Tibial artery (tissue), 4 donors: ENCODE measurements around the gene LAMA1.

ENCODE experiments used
- DNase-seq, 2 donors: peaks; one replicate each; pipeline ENCODE4 v3.0.0-alpha.2; 2019
- H3K27ac ChIP-seq, 2 donors: fragments of 200-600 bp; sonication (generic) in 1 of 2; 1 replicate in 1 of 2; 2 replicates in 1 of 2; pipeline ENCODE4 v1.5.1; 2018 to 2019; ENCODE audit warnings: mild to moderate bottlenecking in 1 of 2
- H3K27me3 ChIP-seq, 2 donors: fragments of 200-600 bp; sonication (generic) in 1 of 2; one replicate each; pipeline versions ENCODE4 v1.5.1 to v1.6.0; 2016 to 2019
- H3K36me3 ChIP-seq, 3 donors: fragments of 200-600 bp; sonication (generic) in 2 of 3; one replicate each; pipeline ENCODE4 v1.5.1; 2016 to 2019; ENCODE audit warnings: mild to moderate bottlenecking in 2 of 3
- H3K4me1 ChIP-seq, 4 donors: fragments of 200-600 bp; sonication (generic) in 2 of 4; 1 replicate in 3 of 4; 2 replicates in 1 of 4; pipeline ENCODE4 v1.5.1; 2016 to 2019
- H3K4me3 ChIP-seq, 2 donors: fragments of 200-600 bp; sonication (generic) in 1 of 2; 1 replicate in 1 of 2; 2 replicates in 1 of 2; pipeline ENCODE4 v1.5.1; 2018 to 2019; ENCODE audit warnings: mild to moderate bottlenecking in 2 of 2
- H3K9me3 ChIP-seq, 3 donors: fragments of 200-600 bp; sonication (generic) in 1 of 3; one replicate each; pipeline ENCODE4 v1.5.1; 2016 to 2019
- CTCF ChIP-seq, 2 experiments: fragments of 200-600 bp in 1 of 2; fragments of 450-650 bp in 1 of 2; IDR thresholded peaks; one replicate each; pipeline ENCODE4 v1.5.1; 2017 to 2019; ENCODE audit warnings: antibody characterized with exemption in 2 of 2, mild to moderate bottlenecking in 1 of 2, moderate library complexity in 1 of 2
- intact Hi-C: fragments of 100-400 bp; cut with DNase I; formaldehyde crosslinking; loops from one replicate; pipeline ENCODE4 v1.15.0; 2023; ENCODE audit warnings: low total_unique reads

The LAMA1 gene

GRCh38 chr18:6992761-6993160 lies 124.8 kb downstream of the LAMA1 start:
- Histone ChIP-seq H3K36me3 (no peaks in the 10 kb centered on the region), H3K27ac (no peak overlapping the region), H3K4me1 (peaks cover 0 to 10% (median 0%) of the 10 kb centered on the region in 4 donors), H3K9me3 (no peaks in the 10 kb centered on the region), H3K4me3 (no peak overlapping the region), H3K27me3 (no peaks in the 10 kb centered on the region)
- intact Hi-C loops = no loop called here
- DNase-seq = no peak
- TF ChIP-seq CTCF (IDR thresholded peaks at IDR 0.05) = no peak

GRCh38 chr18:6983366-6983765 lies 134.2 kb downstream of the LAMA1 start:
- intact Hi-C loops = no loop called here

DNA sequence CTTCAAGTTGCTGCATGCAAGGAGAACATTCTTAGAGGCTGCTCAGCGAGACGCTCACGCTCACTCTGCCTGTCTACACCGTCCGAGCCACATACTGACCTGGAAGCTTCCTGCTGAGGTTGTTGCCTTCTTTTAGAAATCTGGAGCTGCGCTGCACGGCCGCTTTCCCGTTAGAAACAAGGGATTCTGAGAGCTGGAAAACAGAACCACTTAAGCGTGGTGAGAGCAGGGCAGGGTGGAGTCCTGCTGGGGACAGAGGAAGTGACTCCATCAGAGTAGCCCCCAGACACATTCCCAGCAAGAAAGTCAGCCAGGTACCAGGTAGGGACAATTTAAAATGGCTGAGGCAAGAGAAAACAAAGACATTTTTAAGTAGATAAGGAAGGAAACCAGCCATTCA lies 135.2 kb downstream of the LAMA1 start:
- Histone ChIP-seq H3K36me3 (no peaks in the 10 kb centered on the region), H3K27me3 (no peaks in the 10 kb centered on the region), H3K4me3 (no peak overlapping the region), H3K27ac (no peak overlapping the region), H3K4me1 (no peaks in the 10 kb centered on the region), H3K9me3 (no peaks in the 10 kb centered on the region)
- intact Hi-C loops = no loop called here
- no peak for TF ChIP-seq CTCF (IDR thresholded peaks at IDR 0.05)
- no peak for DNase-seq

More at GRCh38 chr18:6983366-6983765, 134.2 kb downstream of the LAMA1 start:
- no peaks in the 10 kb centered on the region for H3K27me3 ChIP-seq
- no peak for TF ChIP-seq CTCF (IDR thresholded peaks at IDR 0.05)
- no peak overlapping the region for H3K27ac ChIP-seq
- no peaks in the 10 kb centered on the region for H3K4me1 ChIP-seq
- no peaks in the 10 kb centered on the region for H3K9me3 ChIP-seq
- no peaks in the 10 kb centered on the region for H3K36me3 ChIP-seq
- no peak for DNase-seq
- no peak overlapping the region for H3K4me3 ChIP-seq

DNA sequence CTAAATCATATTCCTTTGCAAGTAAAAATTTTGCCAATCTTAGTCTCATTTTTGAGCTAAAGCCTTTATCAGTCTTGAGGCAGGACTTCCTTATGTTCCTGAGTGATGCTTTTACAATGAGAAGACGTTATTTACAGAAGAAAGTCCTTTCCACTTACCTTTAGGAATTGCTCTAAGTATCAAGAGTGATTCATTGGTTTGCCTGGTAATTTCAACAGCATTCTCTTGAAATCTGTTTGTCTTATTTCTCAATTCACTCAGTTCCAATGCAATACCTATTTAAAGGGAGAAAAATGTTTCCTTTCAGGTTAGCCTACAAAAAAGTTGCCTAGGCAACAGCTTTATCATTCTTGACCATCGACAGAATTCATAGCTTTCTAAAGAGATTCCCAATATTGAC lies 137.2 kb downstream of the LAMA1 start:
- intact Hi-C loops = no loop called here

DNA sequence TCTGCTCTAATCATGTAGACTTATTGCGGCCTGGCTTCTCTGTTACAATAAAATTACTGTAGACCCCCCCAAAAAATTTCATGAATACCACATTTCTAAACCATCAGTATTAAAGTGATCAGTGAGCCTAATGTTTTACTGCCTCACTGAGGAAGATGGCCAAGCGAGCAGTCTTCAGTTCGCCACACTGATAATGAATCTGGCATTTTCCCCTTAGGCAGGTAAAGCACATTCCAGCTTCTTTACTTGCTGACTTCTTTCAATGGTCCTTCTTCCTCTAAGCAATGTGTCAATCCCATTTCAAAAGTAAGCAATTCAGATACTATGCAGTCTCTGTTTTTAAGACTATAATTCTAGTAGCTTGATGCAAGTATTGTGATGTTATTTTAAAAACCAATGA lies 137.6 kb downstream of the LAMA1 start:
- no peak overlapping the region for H3K4me3 ChIP-seq
- H3K4me1 ChIP-seq = no peaks in the 10 kb centered on the region
- no peaks in the 10 kb centered on the region for H3K27me3 ChIP-seq
- no peak for TF ChIP-seq CTCF (IDR thresholded peaks at IDR 0.05)
- no peak overlapping the region for H3K27ac ChIP-seq
- H3K9me3 ChIP-seq = no peaks in the 10 kb centered on the region
- no peak for DNase-seq
- intact Hi-C loops = no loop called here
- H3K36me3 ChIP-seq = no peaks in the 10 kb centered on the region

More for the DNA sequence above, 137.2 kb downstream of the LAMA1 start:
- Histone ChIP-seq H3K4me1 (no peaks in the 10 kb centered on the region), H3K36me3 (no peaks in the 10 kb centered on the region), H3K4me3 (no peak overlapping the region), H3K27me3 (no peaks in the 10 kb centered on the region), H3K27ac (no peak overlapping the region), H3K9me3 (no peaks in the 10 kb centered on the region)
- no peak for DNase-seq
- no peak for TF ChIP-seq CTCF (IDR thresholded peaks at IDR 0.05)

DNA sequence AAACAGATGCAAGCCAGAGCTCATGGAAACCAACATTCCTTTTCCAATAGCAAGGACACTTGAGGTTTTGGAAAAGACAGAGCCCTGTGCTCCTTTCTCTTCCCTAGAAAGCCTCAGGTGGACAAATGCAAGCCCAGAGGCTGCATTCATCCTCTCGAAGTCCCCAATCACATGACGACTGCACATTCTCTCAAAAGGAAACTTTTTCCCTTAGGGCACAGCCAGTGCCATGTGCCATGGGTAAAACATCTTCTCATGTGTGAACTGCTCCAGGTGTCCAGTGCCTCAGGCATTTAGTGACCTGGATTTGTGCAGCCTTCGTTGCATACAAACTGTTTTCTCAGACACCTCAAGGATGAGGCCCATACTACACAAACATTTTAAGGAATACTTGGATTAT lies 140.7 kb downstream of the LAMA1 start:
- TF ChIP-seq CTCF (IDR thresholded peaks at IDR 0.05) = no peak
- no peaks in the 10 kb centered on the region for H3K4me1 ChIP-seq
- DNase-seq = no peak
- no peaks in the 10 kb centered on the region for H3K27me3 ChIP-seq
- H3K27ac ChIP-seq = no peak overlapping the region
- H3K36me3 ChIP-seq = no peaks in the 10 kb centered on the region
- no peaks in the 10 kb centered on the region for H3K9me3 ChIP-seq
- intact Hi-C loops = no loop called here
- H3K4me3 ChIP-seq = no peak overlapping the region
